Hair follicular keratinocyte (primary cell): Measurements from ENCODE around the gene PCCA. TPM values are rescaled to one million over a fixed set of nuclear protein-coding genes. Genes with fewer than 3 reads are reported as not detected.

Experiments used
- total RNA-seq: library from RNA; depleted of rRNA; stranded (reverse); fragments of >200 nt; gene quantifications from 2 replicates; pipeline ENCODE4 v1.2.3, GENCODE V29; 2015

The PCCA gene
- 8.2 and 11.2 TPM in 2 replicates for total RNA-seq

DNA sequence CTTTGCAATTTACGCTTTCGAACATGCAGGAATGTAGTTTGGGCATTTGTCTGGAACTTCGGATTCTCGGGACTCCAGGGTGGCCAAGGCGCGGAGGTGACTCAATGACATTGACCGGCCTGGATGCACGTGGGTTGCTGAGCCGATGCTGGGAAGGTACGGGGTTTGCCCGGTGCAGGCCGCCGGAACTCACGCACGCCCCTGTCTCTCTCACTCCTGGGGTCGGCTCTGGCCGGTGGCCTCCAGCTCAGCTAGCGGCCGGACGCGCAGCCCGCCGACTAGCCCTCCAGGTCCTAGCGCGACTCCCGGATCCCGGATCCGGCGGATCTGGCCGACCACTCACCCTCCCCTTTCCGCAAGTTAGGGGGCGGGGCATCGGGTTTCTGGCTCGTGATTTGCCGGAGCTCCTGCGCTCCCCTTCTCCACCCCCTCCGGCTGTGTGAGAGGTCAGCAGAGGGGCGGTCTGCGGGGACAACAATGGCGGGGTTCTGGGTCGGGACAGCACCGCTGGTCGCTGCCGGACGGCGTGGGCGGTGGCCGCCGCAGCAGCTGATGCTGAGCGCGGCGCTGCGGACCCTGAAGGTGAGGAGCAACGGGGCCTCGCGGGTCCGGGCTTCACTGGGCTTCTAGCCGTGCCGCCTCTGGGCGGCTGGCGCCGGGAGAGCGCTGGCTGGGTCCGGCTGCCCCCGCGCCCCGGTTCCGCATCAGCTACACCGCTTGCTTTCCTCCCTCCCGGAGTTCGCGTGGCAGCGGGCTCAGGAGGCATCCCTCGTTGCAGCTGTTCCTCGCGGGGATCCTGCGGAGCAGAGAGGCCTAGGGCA is at the start of gene PCCA:
TSS of gene PCCA (plus strand) at position 450 of the 821 bp plus-strand sequence. CDS start at position 478, 28 bp downstream.

Other genes with a start within 250 kb of the PCCA start
- not detected in 2 replicates for gene ZIC5, start 117.3 kb upstream of the PCCA start, total RNA-seq
- not detected in 2 replicates for gene ZIC2, start 107.3 kb upstream of the PCCA start, total RNA-seq